GM23338 (cell line): ENCODE data around the gene UBE2E2.

Experiments
- CREB1 ChIP-seq: fragments of 250-450 bp; sonication (Bioruptor Pico); IDR thresholded peaks from 2 replicates; pipeline ENCODE4 v1.5.0; 2020; ENCODE audit warnings: low read depth, mild to moderate bottlenecking, moderate library complexity
- CTCF ChIP-seq, 2 experiments: fragments of 200-600 bp in 1 of 2; sonication (generic) in 1 of 2; conservative IDR thresholded peaks; 2 replicates each; pipeline versions ENCODE4 v1.5.1 to v1.6.1; 2016 to 2017; ENCODE audit warnings: antibody characterized with exemption in 2 of 2, low read depth in 2 of 2, mild to moderate bottlenecking in 2 of 2, moderate library complexity in 1 of 2
- ETS1 ChIP-seq: IDR thresholded peaks from 2 replicates; pipeline ENCODE4 v1.6.1; 2016; ENCODE audit warnings: antibody characterized with exemption
- EZH2 ChIP-seq: fragments of 200-600 bp; sonication (generic); IDR thresholded peaks from one replicate; pipeline ENCODE4 v1.8.0; 2017; ENCODE audit warnings: antibody characterized with exemption, mild to moderate bottlenecking, low read depth; ENCODE audit not compliant: unreplicated experiment
- EZH2phosphoT487 ChIP-seq: fragments of 200-600 bp; sonication (generic); IDR thresholded peaks from one replicate; pipeline ENCODE4 v1.8.1; 2018; ENCODE audit warnings: antibody characterized with exemption; ENCODE audit not compliant: unreplicated experiment
- JUNB ChIP-seq: IDR thresholded peaks from one replicate; pipeline ENCODE4 v1.6.1; 2016; ENCODE audit warnings: antibody characterized with exemption; ENCODE audit not compliant: unreplicated experiment
- NANOG ChIP-seq: IDR thresholded peaks from 2 replicates; pipeline ENCODE4 v1.6.1; 2016; ENCODE audit warnings: antibody characterized with exemption, borderline replicate concordance
- POLR2AphosphoS5 ChIP-seq: IDR thresholded peaks from 2 replicates; pipeline ENCODE4 v1.6.1; 2016; ENCODE audit warnings: antibody characterized with exemption, low read depth
- STAT1 ChIP-seq: IDR thresholded peaks from one replicate; pipeline ENCODE4 v1.6.1; 2016; ENCODE audit warnings: antibody characterized with exemption; ENCODE audit not compliant: unreplicated experiment
- ZNF114 ChIP-seq: fragments of 250-450 bp; sonication (Bioruptor Pico); IDR thresholded peaks from 2 replicates; pipeline ENCODE4 v1.5.0; 2020; ENCODE audit warnings: mild to moderate bottlenecking, moderate library complexity
- ZNF331 ChIP-seq: fragments of 250-450 bp; sonication (Bioruptor Pico); IDR thresholded peaks from 2 replicates; pipeline ENCODE4 v1.5.0; 2020; ENCODE audit warnings: low read depth, mild to moderate bottlenecking, moderate library complexity
- TF ChIP-seq, protein P1 (sequence below): IDR thresholded peaks from one replicate; pipeline ENCODE4 v1.6.1; 2018; ENCODE audit warnings: antibody characterized with exemption; ENCODE audit not compliant: unreplicated experiment
- TF ChIP-seq, protein P2 (sequence below): fragments of 250-450 bp; sonication (Bioruptor Pico); IDR thresholded peaks from 2 replicates; pipeline ENCODE4 v1.5.0; 2020; ENCODE audit warnings: mild to moderate bottlenecking, moderate library complexity

- TF ChIP-seq, protein P1, sequence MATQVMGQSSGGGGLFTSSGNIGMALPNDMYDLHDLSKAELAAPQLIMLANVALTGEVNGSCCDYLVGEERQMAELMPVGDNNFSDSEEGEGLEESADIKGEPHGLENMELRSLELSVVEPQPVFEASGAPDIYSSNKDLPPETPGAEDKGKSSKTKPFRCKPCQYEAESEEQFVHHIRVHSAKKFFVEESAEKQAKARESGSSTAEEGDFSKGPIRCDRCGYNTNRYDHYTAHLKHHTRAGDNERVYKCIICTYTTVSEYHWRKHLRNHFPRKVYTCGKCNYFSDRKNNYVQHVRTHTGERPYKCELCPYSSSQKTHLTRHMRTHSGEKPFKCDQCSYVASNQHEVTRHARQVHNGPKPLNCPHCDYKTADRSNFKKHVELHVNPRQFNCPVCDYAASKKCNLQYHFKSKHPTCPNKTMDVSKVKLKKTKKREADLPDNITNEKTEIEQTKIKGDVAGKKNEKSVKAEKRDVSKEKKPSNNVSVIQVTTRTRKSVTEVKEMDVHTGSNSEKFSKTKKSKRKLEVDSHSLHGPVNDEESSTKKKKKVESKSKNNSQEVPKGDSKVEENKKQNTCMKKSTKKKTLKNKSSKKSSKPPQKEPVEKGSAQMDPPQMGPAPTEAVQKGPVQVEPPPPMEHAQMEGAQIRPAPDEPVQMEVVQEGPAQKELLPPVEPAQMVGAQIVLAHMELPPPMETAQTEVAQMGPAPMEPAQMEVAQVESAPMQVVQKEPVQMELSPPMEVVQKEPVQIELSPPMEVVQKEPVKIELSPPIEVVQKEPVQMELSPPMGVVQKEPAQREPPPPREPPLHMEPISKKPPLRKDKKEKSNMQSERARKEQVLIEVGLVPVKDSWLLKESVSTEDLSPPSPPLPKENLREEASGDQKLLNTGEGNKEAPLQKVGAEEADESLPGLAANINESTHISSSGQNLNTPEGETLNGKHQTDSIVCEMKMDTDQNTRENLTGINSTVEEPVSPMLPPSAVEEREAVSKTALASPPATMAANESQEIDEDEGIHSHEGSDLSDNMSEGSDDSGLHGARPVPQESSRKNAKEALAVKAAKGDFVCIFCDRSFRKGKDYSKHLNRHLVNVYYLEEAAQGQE = no peak
- TF ChIP-seq EZH2 = no peak
- no peak for TF ChIP-seq CTCF (conservative IDR thresholded peaks at IDR 0.05; ENCODE audit: low read depth in 2 of 2)
- no peak for TF ChIP-seq EZH2phosphoT487
- no peak for TF ChIP-seq STAT1
- TF ChIP-seq POLR2AphosphoS5 = no peak
- no peak for TF ChIP-seq JUNB
- TF ChIP-seq, protein P2, sequence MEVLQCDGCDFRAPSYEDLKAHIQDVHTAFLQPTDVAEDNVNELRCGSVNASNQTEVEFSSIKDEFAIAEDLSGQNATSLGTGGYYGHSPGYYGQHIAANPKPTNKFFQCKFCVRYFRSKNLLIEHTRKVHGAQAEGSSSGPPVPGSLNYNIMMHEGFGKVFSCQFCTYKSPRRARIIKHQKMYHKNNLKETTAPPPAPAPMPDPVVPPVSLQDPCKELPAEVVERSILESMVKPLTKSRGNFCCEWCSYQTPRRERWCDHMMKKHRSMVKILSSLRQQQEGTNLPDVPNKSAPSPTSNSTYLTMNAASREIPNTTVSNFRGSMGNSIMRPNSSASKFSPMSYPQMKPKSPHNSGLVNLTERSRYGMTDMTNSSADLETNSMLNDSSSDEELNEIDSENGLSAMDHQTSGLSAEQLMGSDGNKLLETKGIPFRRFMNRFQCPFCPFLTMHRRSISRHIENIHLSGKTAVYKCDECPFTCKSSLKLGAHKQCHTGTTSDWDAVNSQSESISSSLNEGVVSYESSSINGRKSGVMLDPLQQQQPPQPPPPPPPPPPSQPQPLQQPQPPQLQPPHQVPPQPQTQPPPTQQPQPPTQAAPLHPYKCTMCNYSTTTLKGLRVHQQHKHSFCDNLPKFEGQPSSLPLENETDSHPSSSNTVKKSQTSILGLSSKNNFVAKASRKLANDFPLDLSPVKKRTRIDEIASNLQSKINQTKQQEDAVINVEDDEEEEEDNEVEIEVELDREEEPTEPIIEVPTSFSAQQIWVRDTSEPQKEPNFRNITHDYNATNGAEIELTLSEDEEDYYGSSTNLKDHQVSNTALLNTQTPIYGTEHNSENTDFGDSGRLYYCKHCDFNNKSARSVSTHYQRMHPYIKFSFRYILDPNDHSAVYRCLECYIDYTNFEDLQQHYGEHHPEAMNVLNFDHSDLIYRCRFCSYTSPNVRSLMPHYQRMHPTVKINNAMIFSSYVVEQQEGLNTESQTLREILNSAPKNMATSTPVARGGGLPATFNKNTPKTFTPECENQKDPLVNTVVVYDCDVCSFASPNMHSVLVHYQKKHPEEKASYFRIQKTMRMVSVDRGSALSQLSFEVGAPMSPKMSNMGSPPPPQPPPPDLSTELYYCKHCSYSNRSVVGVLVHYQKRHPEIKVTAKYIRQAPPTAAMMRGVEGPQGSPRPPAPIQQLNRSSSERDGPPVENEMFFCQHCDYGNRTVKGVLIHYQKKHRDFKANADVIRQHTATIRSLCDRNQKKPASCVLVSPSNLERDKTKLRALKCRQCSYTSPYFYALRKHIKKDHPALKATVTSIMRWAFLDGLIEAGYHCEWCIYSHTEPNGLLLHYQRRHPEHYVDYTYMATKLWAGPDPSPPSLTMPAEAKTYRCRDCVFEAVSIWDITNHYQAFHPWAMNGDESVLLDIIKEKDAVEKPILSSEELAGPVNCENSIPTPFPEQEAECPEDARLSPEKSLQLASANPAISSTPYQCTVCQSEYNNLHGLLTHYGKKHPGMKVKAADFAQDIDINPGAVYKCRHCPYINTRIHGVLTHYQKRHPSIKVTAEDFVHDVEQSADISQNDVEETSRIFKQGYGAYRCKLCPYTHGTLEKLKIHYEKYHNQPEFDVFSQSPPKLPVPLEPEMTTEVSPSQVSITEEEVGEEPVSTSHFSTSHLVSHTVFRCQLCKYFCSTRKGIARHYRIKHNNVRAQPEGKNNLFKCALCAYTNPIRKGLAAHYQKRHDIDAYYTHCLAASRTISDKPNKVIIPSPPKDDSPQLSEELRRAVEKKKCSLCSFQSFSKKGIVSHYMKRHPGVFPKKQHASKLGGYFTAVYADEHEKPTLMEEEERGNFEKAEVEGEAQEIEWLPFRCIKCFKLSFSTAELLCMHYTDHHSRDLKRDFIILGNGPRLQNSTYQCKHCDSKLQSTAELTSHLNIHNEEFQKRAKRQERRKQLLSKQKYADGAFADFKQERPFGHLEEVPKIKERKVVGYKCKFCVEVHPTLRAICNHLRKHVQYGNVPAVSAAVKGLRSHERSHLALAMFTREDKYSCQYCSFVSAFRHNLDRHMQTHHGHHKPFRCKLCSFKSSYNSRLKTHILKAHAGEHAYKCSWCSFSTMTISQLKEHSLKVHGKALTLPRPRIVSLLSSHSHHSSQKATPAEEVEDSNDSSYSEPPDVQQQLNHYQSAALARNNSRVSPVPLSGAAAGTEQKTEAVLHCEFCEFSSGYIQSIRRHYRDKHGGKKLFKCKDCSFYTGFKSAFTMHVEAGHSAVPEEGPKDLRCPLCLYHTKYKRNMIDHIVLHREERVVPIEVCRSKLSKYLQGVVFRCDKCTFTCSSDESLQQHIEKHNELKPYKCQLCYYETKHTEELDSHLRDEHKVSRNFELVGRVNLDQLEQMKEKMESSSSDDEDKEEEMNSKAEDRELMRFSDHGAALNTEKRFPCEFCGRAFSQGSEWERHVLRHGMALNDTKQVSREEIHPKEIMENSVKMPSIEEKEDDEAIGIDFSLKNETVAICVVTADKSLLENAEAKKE = no peak
- TF ChIP-seq NANOG = no peak
- no peak for TF ChIP-seq CREB1 (CRISPR knock-in tag)
- no peak for TF ChIP-seq ZNF114 (CRISPR knock-in tag)
- no peak for TF ChIP-seq ETS1
- TF ChIP-seq ZNF331 (CRISPR knock-in tag) = no peak
Observed at GRCh38 chr3:23193831-23194230, 9.3 kb upstream of the UBE2E2 start.
